OCI-LY7 (cell line): Measurements from ENCODE around the gene RAPGEF4. TPM values are rescaled to one million over a fixed set of nuclear protein-coding genes. Genes with fewer than 3 reads are reported as not detected.

Experiments used
- BruUV-seq: library from RNA; stranded (reverse); fragments of 400-500 nt; replicated peaks from 2 replicates; lab custom pipeline; 2021; lab: Mats Ljungman, UMichigan
- CTCF ChIA-PET: fragments of 300-600 bp; sonication (Branson Sonifier 250); formaldehyde crosslinking; loops from one replicate; lab custom pipeline; 2022; ENCODE audit warnings: antibody characterized with exemption; ENCODE audit not compliant: unreplicated experiment; lab: Charles Lee
- POLR2A ChIA-PET: fragments of 300-600 bp; sonication (Branson Sonifier 250); formaldehyde crosslinking; loops from one replicate; lab custom pipeline; 2022; ENCODE audit warnings: antibody characterized with exemption; lab: Charles Lee
- DNase-seq: peaks from one replicate; pipeline ENCODE4 v3.0.0-alpha.2; 2015; ENCODE audit warnings: low spot score
- H2AFZ ChIP-seq: fragments of 200-600 bp; sonication (generic), shearing (Covaris generic); 2 replicates; pipeline ENCODE4 v1.6.1; 2014; ENCODE audit warnings: mild to moderate bottlenecking, antibody characterized with exemption, low read length, moderate library complexity
- H3K27ac ChIP-seq: fragments of 200-600 bp; sonication (generic); 2 replicates; pipeline ENCODE4 v1.5.1; 2014; ENCODE audit warnings: mixed run types, low read depth, mild to moderate bottlenecking, moderate library complexity, low read length, inconsistent platforms; ENCODE audit not compliant: poor library complexity, severe bottlenecking
- H3K36me3 ChIP-seq: fragments of 200-600 bp; sonication (generic); 2 replicates; pipeline ENCODE4 v1.6.1; 2014; ENCODE audit warnings: mild to moderate bottlenecking, antibody characterized with exemption, low read length, moderate library complexity, mixed read lengths; ENCODE audit not compliant: insufficient read depth
- H3K4me1 ChIP-seq: fragments of 200-600 bp; sonication (generic); 2 replicates; pipeline ENCODE4 v1.5.1; 2014; ENCODE audit warnings: mild to moderate bottlenecking, low read length; ENCODE audit not compliant: insufficient read depth, poor library complexity, severe bottlenecking
- H3K4me2 ChIP-seq: fragments of 200-600 bp; sonication (generic); 2 replicates; pipeline ENCODE4 v1.6.1; 2014; ENCODE audit warnings: mild to moderate bottlenecking, low read length
- H3K4me3 ChIP-seq: fragments of 200-600 bp; sonication (generic); 2 replicates; pipeline ENCODE4 v1.5.1; 2014; ENCODE audit warnings: mild to moderate bottlenecking, low read depth, low read length; ENCODE audit not compliant: poor library complexity, severe bottlenecking
- H3K79me2 ChIP-seq: fragments of 200-600 bp; sonication (generic); 2 replicates; pipeline ENCODE4 v1.6.1; 2016; ENCODE audit warnings: low read depth, mild to moderate bottlenecking, low read length, moderate library complexity, mixed read lengths; ENCODE audit not compliant: insufficient read depth
- H3K9me2 ChIP-seq: fragments of 200-600 bp; sonication (generic); 2 replicates; pipeline ENCODE4 v1.6.1; 2016; ENCODE audit warnings: mild to moderate bottlenecking, low read length, mixed read lengths; ENCODE audit not compliant: insufficient read depth
- H3K9me3 ChIP-seq: fragments of 200-600 bp; sonication (generic); 2 replicates; pipeline ENCODE4 v1.6.1; 2014; ENCODE audit warnings: mild to moderate bottlenecking, mixed run types, low read length, mixed read lengths
- H4K20me1 ChIP-seq: fragments of 200-600 bp; sonication (generic); 2 replicates; pipeline ENCODE4 v1.6.1; 2014; ENCODE audit warnings: mild to moderate bottlenecking, antibody characterized with exemption, low read length, moderate library complexity, mixed read lengths; ENCODE audit not compliant: insufficient read depth
- EZH2phosphoT487 ChIP-seq: fragments of 200-600 bp; sonication (generic); IDR thresholded peaks from 2 replicates; pipeline ENCODE4 v1.6.1; 2018; ENCODE audit warnings: low read depth, borderline replicate concordance, mild to moderate bottlenecking, mixed run types, antibody characterized with exemption, low read length, moderate library complexity, mixed read lengths
- intact Hi-C: fragments of 100-400 bp; cut with micrococcal nuclease; formaldehyde crosslinking; loops from one replicate; pipeline ENCODE4 v1.10.0; 2022; ENCODE audit not compliant: unreplicated experiment
- total RNA-seq, 2 experiments: library from RNA; depleted of rRNA in 1 of 2; stranded (reverse); fragments of >200 nt in 1 of 2; shearing (Covaris generic) in 1 of 2; gene quantifications; 2 replicates each; pipeline ENCODE4 v1.2.3, GENCODE V29; 2014 to 2022
- TF ChIP-seq, protein P1 (sequence below): fragments of 200-600 bp; sonication (generic); conservative IDR thresholded peaks from 2 replicates; pipeline ENCODE4 v1.5.1; 2014; ENCODE audit warnings: mild to moderate bottlenecking, antibody characterized with exemption, low read length, moderate library complexity, mixed read lengths

RAPGEF4 gene
- total RNA-seq, 2 experiments from 2014 or later = 0.22 to 0.55 TPM

DNA sequence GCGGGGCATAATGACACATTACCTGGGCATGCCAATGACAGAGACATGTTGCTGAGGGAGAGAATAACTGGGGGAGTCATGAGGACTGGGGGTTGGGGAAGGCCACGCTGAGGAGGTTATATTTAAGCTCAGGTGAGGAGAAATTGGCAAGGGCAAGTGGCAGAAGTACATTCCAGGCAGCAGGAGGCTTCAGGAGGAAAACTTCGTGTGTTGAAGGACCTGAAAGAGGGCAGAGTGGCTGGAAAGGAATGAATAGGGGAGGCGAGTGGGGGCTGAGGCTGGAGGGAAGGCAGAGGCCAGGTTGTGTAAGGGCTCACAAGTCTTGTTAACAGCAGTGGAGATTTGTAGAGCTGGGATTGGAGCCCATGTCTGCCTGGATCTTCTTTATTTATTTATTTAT, 166.3 kb downstream of the RAPGEF4 start:
- Histone ChIP-seq H3K4me2 (no peak overlapping the region), H2AFZ (no peak overlapping the region), H3K4me1 (no peaks in the 10 kb centered on the region), H3K9me2 (no peaks in the 10 kb centered on the region), H3K4me3 (no peak overlapping the region), H3K27ac (no peak overlapping the region), H3K36me3 (no peaks in the 10 kb centered on the region), H3K9me3 (no peaks in the 10 kb centered on the region), H4K20me1 (no peaks in the 10 kb centered on the region), H3K79me2 (no peaks in the 10 kb centered on the region)
- POLR2A ChIA-PET = no interaction called here
- no TSS peak for BruUV-seq
- intact Hi-C loops = no loop called here
- CTCF ChIA-PET = no interaction called here
- no peak for DNase-seq
- TF ChIP-seq, protein P1, sequence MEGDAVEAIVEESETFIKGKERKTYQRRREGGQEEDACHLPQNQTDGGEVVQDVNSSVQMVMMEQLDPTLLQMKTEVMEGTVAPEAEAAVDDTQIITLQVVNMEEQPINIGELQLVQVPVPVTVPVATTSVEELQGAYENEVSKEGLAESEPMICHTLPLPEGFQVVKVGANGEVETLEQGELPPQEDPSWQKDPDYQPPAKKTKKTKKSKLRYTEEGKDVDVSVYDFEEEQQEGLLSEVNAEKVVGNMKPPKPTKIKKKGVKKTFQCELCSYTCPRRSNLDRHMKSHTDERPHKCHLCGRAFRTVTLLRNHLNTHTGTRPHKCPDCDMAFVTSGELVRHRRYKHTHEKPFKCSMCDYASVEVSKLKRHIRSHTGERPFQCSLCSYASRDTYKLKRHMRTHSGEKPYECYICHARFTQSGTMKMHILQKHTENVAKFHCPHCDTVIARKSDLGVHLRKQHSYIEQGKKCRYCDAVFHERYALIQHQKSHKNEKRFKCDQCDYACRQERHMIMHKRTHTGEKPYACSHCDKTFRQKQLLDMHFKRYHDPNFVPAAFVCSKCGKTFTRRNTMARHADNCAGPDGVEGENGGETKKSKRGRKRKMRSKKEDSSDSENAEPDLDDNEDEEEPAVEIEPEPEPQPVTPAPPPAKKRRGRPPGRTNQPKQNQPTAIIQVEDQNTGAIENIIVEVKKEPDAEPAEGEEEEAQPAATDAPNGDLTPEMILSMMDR = no peak
- TF ChIP-seq EZH2phosphoT487 = no peak

DNA sequence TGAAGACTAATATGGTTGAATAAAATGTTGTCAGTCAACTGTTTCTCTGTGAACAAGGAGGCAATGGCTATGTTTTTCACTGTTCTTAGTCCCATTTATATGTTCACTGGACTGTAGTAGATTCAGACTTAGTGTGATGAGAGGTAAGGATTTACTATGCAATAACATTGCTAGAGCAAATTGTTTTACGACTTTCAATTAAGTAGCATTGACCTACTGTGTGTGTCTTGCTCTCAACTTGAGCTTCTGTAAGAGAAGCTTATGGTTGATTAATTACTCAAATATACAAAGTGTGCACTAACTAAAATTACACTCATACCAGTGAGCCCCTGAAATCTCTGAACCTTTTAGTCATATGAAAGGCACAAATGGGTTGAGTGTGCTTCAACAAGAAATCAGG, 168.6 kb downstream of the RAPGEF4 start:
- H3K4me1 ChIP-seq = no peaks in the 10 kb centered on the region
- no peak overlapping the region for H3K27ac ChIP-seq
- TF ChIP-seq, protein P1 = no peak
- no peak for TF ChIP-seq EZH2phosphoT487
- H3K9me2 ChIP-seq = no peaks in the 10 kb centered on the region
- no peaks in the 10 kb centered on the region for H4K20me1 ChIP-seq
- ChIA-PET CTCF (no interaction called here), POLR2A (no interaction called here)
- no peak overlapping the region for H3K4me3 ChIP-seq
- no peak for DNase-seq
- no peaks in the 10 kb centered on the region for H3K9me3 ChIP-seq
- H3K36me3 ChIP-seq = no peaks in the 10 kb centered on the region
- H3K4me2 ChIP-seq = no peak overlapping the region
- no peak overlapping the region for H2AFZ ChIP-seq
- H3K79me2 ChIP-seq = no peaks in the 10 kb centered on the region
- no TSS peak for BruUV-seq
- intact Hi-C loops = no loop called here

DNA sequence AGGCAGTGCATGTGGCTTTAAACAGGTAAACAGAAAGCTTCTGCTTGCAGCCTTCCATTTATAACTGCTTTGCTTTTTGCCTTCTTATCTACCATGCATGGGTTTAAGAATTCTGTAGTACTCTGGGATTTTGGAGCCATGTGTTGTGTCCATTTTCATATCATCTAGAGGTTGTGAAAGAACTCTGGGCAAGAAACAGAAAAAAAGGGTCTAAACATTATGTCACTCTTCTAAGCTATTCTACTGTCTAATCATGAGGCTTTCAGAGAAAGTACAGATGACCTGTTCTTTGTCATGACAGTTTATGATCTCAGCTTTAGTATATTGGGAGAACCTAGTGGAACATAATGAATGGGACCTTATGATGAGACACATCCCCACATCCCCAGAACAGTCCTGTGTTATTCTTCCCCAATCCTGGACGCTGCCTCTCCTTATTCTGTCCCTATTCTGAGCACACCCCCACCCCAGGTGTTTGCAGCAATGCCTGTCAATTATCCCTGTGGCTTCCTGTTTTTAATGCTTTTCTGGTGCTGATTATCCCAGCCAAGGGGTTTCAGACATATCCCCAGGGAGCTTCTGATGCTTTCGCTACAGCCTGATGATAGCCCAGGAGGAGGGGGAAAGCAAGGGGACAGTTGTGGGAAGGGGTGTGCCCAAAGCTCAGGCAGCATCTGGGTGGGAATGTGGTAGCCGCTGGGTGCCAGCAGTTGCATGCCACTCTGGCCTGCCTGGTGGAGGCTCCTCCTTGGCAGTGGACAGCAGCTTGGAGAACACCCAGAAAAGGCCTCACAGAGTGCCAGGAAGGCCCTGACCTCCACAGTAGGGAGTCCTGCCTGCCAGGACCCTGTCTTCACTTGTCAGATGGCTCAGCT, 170.5 kb downstream of the RAPGEF4 start:
- H3K9me3 ChIP-seq = no peaks in the 10 kb centered on the region
- H3K27ac ChIP-seq = no peak overlapping the region
- no peaks in the 10 kb centered on the region for H3K79me2 ChIP-seq
- no peak overlapping the region for H2AFZ ChIP-seq
- no peaks in the 10 kb centered on the region for H3K36me3 ChIP-seq
- DNase-seq = no peak
- no peaks in the 10 kb centered on the region for H3K4me1 ChIP-seq
- ChIA-PET CTCF (no interaction called here), POLR2A (no interaction called here)
- no peak for TF ChIP-seq EZH2phosphoT487
- TF ChIP-seq, protein P1 = no peak
- no peaks in the 10 kb centered on the region for H4K20me1 ChIP-seq
- intact Hi-C loops = no loop called here
- no TSS peak for BruUV-seq
- H3K9me2 ChIP-seq = no peaks in the 10 kb centered on the region
- no peak overlapping the region for H3K4me3 ChIP-seq
- no peak overlapping the region for H3K4me2 ChIP-seq
